OCI-LY7 (cell line): ENCODE results near the gene HTRA1. TPM values are rescaled to one million over a fixed set of nuclear protein-coding genes. Genes with fewer than 3 reads are reported as not detected.

Experiments
- BruUV-seq: library from RNA; stranded (reverse); fragments of 400-500 nt; replicated peaks from 2 replicates; lab custom pipeline; 2021; lab: Mats Ljungman, UMichigan
- CTCF ChIA-PET: fragments of 300-600 bp; sonication (Branson Sonifier 250); formaldehyde crosslinking; loops from one replicate; lab custom pipeline; 2022; ENCODE audit warnings: antibody characterized with exemption; ENCODE audit not compliant: unreplicated experiment; lab: Charles Lee
- POLR2A ChIA-PET: fragments of 300-600 bp; sonication (Branson Sonifier 250); formaldehyde crosslinking; loops from one replicate; lab custom pipeline; 2022; ENCODE audit warnings: antibody characterized with exemption; lab: Charles Lee
- DNase-seq: peaks from one replicate; pipeline ENCODE4 v3.0.0-alpha.2; 2015; ENCODE audit warnings: low spot score
- H2AFZ ChIP-seq: fragments of 200-600 bp; sonication (generic), shearing (Covaris generic); 2 replicates; pipeline ENCODE4 v1.6.1; 2014; ENCODE audit warnings: mild to moderate bottlenecking, antibody characterized with exemption, low read length, moderate library complexity
- H3K27ac ChIP-seq: fragments of 200-600 bp; sonication (generic); 2 replicates; pipeline ENCODE4 v1.5.1; 2014; ENCODE audit warnings: mixed run types, low read depth, mild to moderate bottlenecking, moderate library complexity, low read length, inconsistent platforms; ENCODE audit not compliant: poor library complexity, severe bottlenecking
- H3K36me3 ChIP-seq: fragments of 200-600 bp; sonication (generic); 2 replicates; pipeline ENCODE4 v1.6.1; 2014; ENCODE audit warnings: mild to moderate bottlenecking, antibody characterized with exemption, low read length, moderate library complexity, mixed read lengths; ENCODE audit not compliant: insufficient read depth
- H3K4me1 ChIP-seq: fragments of 200-600 bp; sonication (generic); 2 replicates; pipeline ENCODE4 v1.5.1; 2014; ENCODE audit warnings: mild to moderate bottlenecking, low read length; ENCODE audit not compliant: insufficient read depth, poor library complexity, severe bottlenecking
- H3K4me2 ChIP-seq: fragments of 200-600 bp; sonication (generic); 2 replicates; pipeline ENCODE4 v1.6.1; 2014; ENCODE audit warnings: mild to moderate bottlenecking, low read length
- H3K4me3 ChIP-seq: fragments of 200-600 bp; sonication (generic); 2 replicates; pipeline ENCODE4 v1.5.1; 2014; ENCODE audit warnings: mild to moderate bottlenecking, low read depth, low read length; ENCODE audit not compliant: poor library complexity, severe bottlenecking
- H3K79me2 ChIP-seq: fragments of 200-600 bp; sonication (generic); 2 replicates; pipeline ENCODE4 v1.6.1; 2016; ENCODE audit warnings: low read depth, mild to moderate bottlenecking, low read length, moderate library complexity, mixed read lengths; ENCODE audit not compliant: insufficient read depth
- H3K9me2 ChIP-seq: fragments of 200-600 bp; sonication (generic); 2 replicates; pipeline ENCODE4 v1.6.1; 2016; ENCODE audit warnings: mild to moderate bottlenecking, low read length, mixed read lengths; ENCODE audit not compliant: insufficient read depth
- H3K9me3 ChIP-seq: fragments of 200-600 bp; sonication (generic); 2 replicates; pipeline ENCODE4 v1.6.1; 2014; ENCODE audit warnings: mild to moderate bottlenecking, mixed run types, low read length, mixed read lengths
- H4K20me1 ChIP-seq: fragments of 200-600 bp; sonication (generic); 2 replicates; pipeline ENCODE4 v1.6.1; 2014; ENCODE audit warnings: mild to moderate bottlenecking, antibody characterized with exemption, low read length, moderate library complexity, mixed read lengths; ENCODE audit not compliant: insufficient read depth
- EZH2phosphoT487 ChIP-seq: fragments of 200-600 bp; sonication (generic); IDR thresholded peaks from 2 replicates; pipeline ENCODE4 v1.6.1; 2018; ENCODE audit warnings: low read depth, borderline replicate concordance, mild to moderate bottlenecking, mixed run types, antibody characterized with exemption, low read length, moderate library complexity, mixed read lengths
- intact Hi-C: fragments of 100-400 bp; cut with micrococcal nuclease; formaldehyde crosslinking; loops from one replicate; pipeline ENCODE4 v1.10.0; 2022; ENCODE audit not compliant: unreplicated experiment
- total RNA-seq, 2 experiments: library from RNA; depleted of rRNA in 1 of 2; stranded (reverse); fragments of >200 nt in 1 of 2; shearing (Covaris generic) in 1 of 2; gene quantifications; 2 replicates each; pipeline ENCODE4 v1.2.3, GENCODE V29; 2014 to 2022
- TF ChIP-seq, protein P1 (sequence below): fragments of 200-600 bp; sonication (generic); conservative IDR thresholded peaks from 2 replicates; pipeline ENCODE4 v1.5.1; 2014; ENCODE audit warnings: mild to moderate bottlenecking, antibody characterized with exemption, low read length, moderate library complexity, mixed read lengths

HTRA1 gene
- total RNA-seq, 2 experiments from 2014 or later, result not detected

DNA sequence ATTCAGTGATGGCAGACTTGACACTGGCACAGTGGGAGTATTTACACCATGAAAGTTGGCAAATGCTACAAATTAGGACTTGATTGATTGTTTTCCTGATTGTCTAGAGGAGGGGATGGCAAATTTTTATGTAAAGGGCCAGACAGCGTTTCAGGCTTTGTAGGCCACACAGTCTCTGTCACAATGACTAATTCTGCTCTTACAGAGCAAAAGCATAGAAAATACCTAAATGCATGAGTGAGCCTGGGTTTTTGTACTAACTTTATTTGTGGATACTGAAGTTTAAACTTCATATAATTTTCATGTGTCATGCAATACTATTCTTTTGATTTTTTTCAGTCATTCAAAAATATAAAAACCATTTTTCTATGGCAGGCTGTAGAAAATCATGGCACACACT, 15.9 kb upstream of the HTRA1 start:
- BruUV-seq, result no TSS peak
- Histone ChIP-seq H3K4me3 (no peak overlapping the region), H3K4me1 (no peaks in the 10 kb centered on the region), H3K27ac (no peak overlapping the region), H3K79me2 (no peaks in the 10 kb centered on the region), H3K9me2 (no peaks in the 10 kb centered on the region), H2AFZ (no peak overlapping the region), H4K20me1 (no peaks in the 10 kb centered on the region), H3K9me3 (no peaks in the 10 kb centered on the region), H3K36me3 (no peaks in the 10 kb centered on the region), H3K4me2 (no peak overlapping the region)
- ChIA-PET POLR2A (no interaction called here), CTCF (no interaction called here)
- no peak for DNase-seq
- intact Hi-C loops, result loop anchor here (10.0 kb wide), 1 partner anchor 119 kb away; the partner anchor contains the start of gene DMBT1
- no peak for TF ChIP-seq EZH2phosphoT487
- TF ChIP-seq, protein P1, sequence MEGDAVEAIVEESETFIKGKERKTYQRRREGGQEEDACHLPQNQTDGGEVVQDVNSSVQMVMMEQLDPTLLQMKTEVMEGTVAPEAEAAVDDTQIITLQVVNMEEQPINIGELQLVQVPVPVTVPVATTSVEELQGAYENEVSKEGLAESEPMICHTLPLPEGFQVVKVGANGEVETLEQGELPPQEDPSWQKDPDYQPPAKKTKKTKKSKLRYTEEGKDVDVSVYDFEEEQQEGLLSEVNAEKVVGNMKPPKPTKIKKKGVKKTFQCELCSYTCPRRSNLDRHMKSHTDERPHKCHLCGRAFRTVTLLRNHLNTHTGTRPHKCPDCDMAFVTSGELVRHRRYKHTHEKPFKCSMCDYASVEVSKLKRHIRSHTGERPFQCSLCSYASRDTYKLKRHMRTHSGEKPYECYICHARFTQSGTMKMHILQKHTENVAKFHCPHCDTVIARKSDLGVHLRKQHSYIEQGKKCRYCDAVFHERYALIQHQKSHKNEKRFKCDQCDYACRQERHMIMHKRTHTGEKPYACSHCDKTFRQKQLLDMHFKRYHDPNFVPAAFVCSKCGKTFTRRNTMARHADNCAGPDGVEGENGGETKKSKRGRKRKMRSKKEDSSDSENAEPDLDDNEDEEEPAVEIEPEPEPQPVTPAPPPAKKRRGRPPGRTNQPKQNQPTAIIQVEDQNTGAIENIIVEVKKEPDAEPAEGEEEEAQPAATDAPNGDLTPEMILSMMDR, result no peak

GRCh38 chr10:122445904-122446303, 15.4 kb upstream of the HTRA1 start:
- Histone ChIP-seq H3K79me2 (no peaks in the 10 kb centered on the region), H3K27ac (no peak overlapping the region), H3K9me2 (no peaks in the 10 kb centered on the region), H4K20me1 (no peaks in the 10 kb centered on the region), H3K4me3 (no peak overlapping the region), H3K4me1 (no peaks in the 10 kb centered on the region), H3K36me3 (no peaks in the 10 kb centered on the region), H3K9me3 (no peaks in the 10 kb centered on the region), H2AFZ (no peak overlapping the region), H3K4me2 (no peak overlapping the region)
- POLR2A ChIA-PET, result no interaction called here
- CTCF ChIA-PET, result no interaction called here
- intact Hi-C loops, result loop anchor here (10.0 kb wide), 1 partner anchor 119 kb away; the partner anchor contains the start of gene DMBT1
- no peak for DNase-seq
- TF ChIP-seq, protein P1, result no peak
- TF ChIP-seq EZH2phosphoT487, result no peak
- no TSS peak for BruUV-seq

GRCh38 chr10:122446668-122447423, 14.5 kb upstream of the HTRA1 start:
- no peak overlapping the region for H3K27ac ChIP-seq
- H3K9me2 ChIP-seq, result no peaks in the 10 kb centered on the region
- no TSS peak for BruUV-seq
- no peaks in the 10 kb centered on the region for H3K9me3 ChIP-seq
- H4K20me1 ChIP-seq, result no peaks in the 10 kb centered on the region
- intact Hi-C loops, result loop anchor here (10.0 kb wide), 1 partner anchor 118 kb away; the partner anchor contains the start of gene DMBT1
- no peak overlapping the region for H3K4me2 ChIP-seq
- H3K79me2 ChIP-seq, result no peaks in the 10 kb centered on the region
- H3K4me1 ChIP-seq, result no peaks in the 10 kb centered on the region
- no peak overlapping the region for H3K4me3 ChIP-seq
- H3K36me3 ChIP-seq, result no peaks in the 10 kb centered on the region
- DNase-seq, result no peak
- TF ChIP-seq, protein P1, result no peak
- TF ChIP-seq EZH2phosphoT487, result no peak
- no peak overlapping the region for H2AFZ ChIP-seq
- CTCF ChIA-PET, result no interaction called here
- POLR2A ChIA-PET, result no interaction called here
